Muscle of leg (tissue), 11 donors: Measurements from ENCODE around the gene COLEC12. TPM values are rescaled to one million over a fixed set of nuclear protein-coding genes. Genes with fewer than 3 reads are reported as not detected.

Source experiments
- DNase-seq: peaks from one replicate; pipeline ENCODE4 v3.0.0; 2013
- H3K27ac ChIP-seq: one replicate; pipeline ENCODE4 v1.5.1; 2013; ENCODE audit warnings: mild to moderate bottlenecking, low read length, control low read depth
- H3K27me3 ChIP-seq: one replicate; pipeline ENCODE4 v1.6.1; 2013; ENCODE audit warnings: low read length; ENCODE audit not compliant: control insufficient read depth, insufficient read depth
- H3K36me3 ChIP-seq: one replicate; pipeline ENCODE4 v1.6.1; 2013; ENCODE audit warnings: low read length; ENCODE audit not compliant: control insufficient read depth, insufficient read depth
- H3K4me1 ChIP-seq: one replicate; pipeline ENCODE4 v1.6.1; 2013; ENCODE audit warnings: low read length; ENCODE audit not compliant: control insufficient read depth, insufficient read depth
- H3K4me3 ChIP-seq: one replicate; pipeline ENCODE4 v1.5.1; 2013; ENCODE audit warnings: low read length, control low read depth
- H3K9me3 ChIP-seq: replicated peaks from 2 replicates; pipeline ENCODE4 v1.6.1; 2013; ENCODE audit warnings: low read depth, low read length; ENCODE audit not compliant: control insufficient read depth
- WGBS: methylation state at CpG from one replicate; pipeline ENCODE4 v1.1.5; 2013; ENCODE audit warnings: missing lambda C conversion rate; ENCODE audit not compliant: insufficient coverage; 5-methylcytosine and 5-hydroxymethylcytosine counted together
- polyA plus RNA-seq, 8 donors: library from polyadenylated mRNA; unstranded; fragments of 120-200 nt; gene quantifications; one replicate each; pipeline versions ENCODE4 v1.2.1 to v1.2.3, GENCODE V29; 2013; ENCODE audit warnings: inconsistent platforms in 1 of 8, low replicate concordance in 1 of 8; ENCODE audit not compliant: insufficient read length in 8 of 8, insufficient read depth in 1 of 8
- total RNA-seq: library from RNA; stranded (reverse); fragments of 120-200 nt; gene quantifications from one replicate; pipeline ENCODE4 v1.2.4, GENCODE V29; 2013

COLEC12 gene
- total and polyA plus RNA-seq, 9 donors, result 41.1 to 83.6 (median 59.9) TPM

GRCh38 chr18:508835-509234, 8.3 kb upstream of the COLEC12 start:
- peak overlapping the region; percentile 62 for H3K27ac ChIP-seq
- peaks cover 2% of the 10 kb centered on the region for H3K9me3 ChIP-seq
- no peaks in the 10 kb centered on the region for H3K4me1 ChIP-seq
- no CpG with 5 or more reads among the region's 3 CpGs for WGBS
- DNase-seq, result peak; percentile 91
- H3K27me3 ChIP-seq, result peaks cover 2% of the 10 kb centered on the region
- no peak overlapping the region for H3K4me3 ChIP-seq
- no peaks in the 10 kb centered on the region for H3K36me3 ChIP-seq

GRCh38 chr18:507636-508035, 7.1 kb upstream of the COLEC12 start:
- DNase-seq, result peak; percentile 67
- WGBS, result no CpG with 5 or more reads among the region's 3 CpGs
- Histone ChIP-seq H3K4me3 (no peak overlapping the region), H3K9me3 (no peaks in the 10 kb centered on the region), H3K4me1 (no peaks in the 10 kb centered on the region), H3K27me3 (peaks cover 2% of the 10 kb centered on the region), H3K27ac (no peak overlapping the region), H3K36me3 (no peaks in the 10 kb centered on the region)

- Histone ChIP-seq H3K4me1 (no peaks in the 10 kb centered on the region), H3K27me3 (peaks cover 4% of the 10 kb centered on the region), H3K9me3 (no peaks in the 10 kb centered on the region), H3K4me3 (no peak overlapping the region), H3K36me3 (no peaks in the 10 kb centered on the region), H3K27ac (no peak overlapping the region)
- no peak for DNase-seq
- 83% methylated on average over 2 of the region's 4 CpGs for WGBS
These were observed 6.3 kb upstream of the COLEC12 start for GRCh38 chr18:506801-507200.

GRCh38 chr18:506264-506663, 5.8 kb upstream of the COLEC12 start:
- peaks cover 2% of the 10 kb centered on the region for H3K4me1 ChIP-seq
- no peaks in the 10 kb centered on the region for H3K36me3 ChIP-seq
- DNase-seq, result no peak
- no peak overlapping the region for H3K27ac ChIP-seq
- WGBS, result no CpG with 5 or more reads among the region's 1 CpG
- H3K27me3 ChIP-seq, result peaks cover 7% of the 10 kb centered on the region
- H3K4me3 ChIP-seq, result no peak overlapping the region
- H3K9me3 ChIP-seq, result no peaks in the 10 kb centered on the region

- 64% methylated on average over 2 of the region's 6 CpGs for WGBS
These were observed 5.1 kb upstream of the COLEC12 start for GRCh38 chr18:505483-506122.

GRCh38 chr18:501406-501714, 859 bp upstream of the COLEC12 start:
- Histone ChIP-seq H3K4me3 (peak overlapping the region; percentile 48), H3K4me1 (peaks cover 23% of the 10 kb centered on the region), H3K27me3 (peaks cover 26% of the 10 kb centered on the region), H3K27ac (no peak overlapping the region), H3K9me3 (no peaks in the 10 kb centered on the region), H3K36me3 (no peaks in the 10 kb centered on the region)
- no peak for DNase-seq
- WGBS, result no CpG with 5 or more reads among the region's 11 CpGs

More at GRCh38 chr18:505483-506122, 5.1 kb upstream of the COLEC12 start:
- Histone ChIP-seq H3K9me3 (no peaks in the 10 kb centered on the region), H3K27ac (no peak overlapping the region), H3K4me1 (peaks cover 8% of the 10 kb centered on the region), H3K36me3 (no peaks in the 10 kb centered on the region), H3K4me3 (no peak overlapping the region), H3K27me3 (peaks cover 11% of the 10 kb centered on the region)
- DNase-seq, result no peak

GRCh38 chr18:499776-500631, 497 bp downstream of the COLEC12 start:
- peaks cover 26% of the 10 kb centered on the region for H3K27me3 ChIP-seq
- WGBS, result under 1% methylated on average over 88 of the region's 93 CpGs
- H3K27ac ChIP-seq, result peak overlapping the region; percentile 72

GRCh38 chr18:498931-499775, 1.3 kb downstream of the COLEC12 start:
- Histone ChIP-seq H3K4me3 (peak overlapping the region; percentile 67), H3K27ac (peak overlapping the region; percentile 72), H3K4me1 (peaks cover 25% of the 10 kb centered on the region), H3K27me3 (peaks cover 26% of the 10 kb centered on the region), H3K36me3 (no peaks in the 10 kb centered on the region), H3K9me3 (no peaks in the 10 kb centered on the region)
- under 1% methylated on average over 26 of the region's 32 CpGs for WGBS
- DNase-seq, result peak; percentile 66

More at GRCh38 chr18:499776-500631, 497 bp downstream of the COLEC12 start:
- DNase-seq, result peak; percentile 78
- H3K4me3 ChIP-seq, result peak overlapping the region; percentile 67
- no peaks in the 10 kb centered on the region for H3K9me3 ChIP-seq
- H3K4me1 ChIP-seq, result peaks cover 23% of the 10 kb centered on the region
- H3K36me3 ChIP-seq, result no peaks in the 10 kb centered on the region

GRCh38 chr18:497688-498087, 2.8 kb downstream of the COLEC12 start:
- WGBS, result 30% methylated on average over 3 of the region's 6 CpGs
- Histone ChIP-seq H3K4me1 (peaks cover 25% of the 10 kb centered on the region), H3K27me3 (peaks cover 24% of the 10 kb centered on the region), H3K36me3 (no peaks in the 10 kb centered on the region), H3K9me3 (no peaks in the 10 kb centered on the region), H3K27ac (no peak overlapping the region), H3K4me3 (no peak overlapping the region)
- DNase-seq, result peak; percentile 66

- H3K27ac ChIP-seq, result no peak overlapping the region
- H3K36me3 ChIP-seq, result no peaks in the 10 kb centered on the region
- peaks cover 14% of the 10 kb centered on the region for H3K27me3 ChIP-seq
- WGBS, result 93% methylated on average over 4 of the region's 7 CpGs
- H3K4me3 ChIP-seq, result no peak overlapping the region
- no peak for DNase-seq
- H3K9me3 ChIP-seq, result no peaks in the 10 kb centered on the region
- H3K4me1 ChIP-seq, result peaks cover 18% of the 10 kb centered on the region
These were observed 5.0 kb downstream of the COLEC12 start for GRCh38 chr18:495452-495851.
